Activated B cell treated with CpG ODN at 0.5 μM for 24 hours (primary cell): ENCODE data around the gene TRPV3. TPM values are rescaled to one million over a fixed set of nuclear protein-coding genes. Genes with fewer than 3 reads are reported as not detected.

Source experiments
- ATAC-seq: fragments of 200-7000 bp; cut with Tn5 transposase; one replicate; pipeline ENCODE4 v1.10.0; 2021; ENCODE audit warnings: low read depth, mild to moderate bottlenecking, moderate library complexity
- CTCF ChIA-PET: fragments of 350-600 bp; sonication (Branson Sonifier 250); formaldehyde crosslinking; loops from one replicate; lab custom pipeline; 2021; ENCODE audit warnings: antibody characterized with exemption; lab: Charles Lee
- POLR2A ChIA-PET: fragments of 350-600 bp; sonication (Branson Sonifier 250); formaldehyde crosslinking; loops from one replicate; lab custom pipeline; 2021; ENCODE audit warnings: antibody characterized with exemption; lab: Charles Lee
- DNase-seq: peaks from one replicate; pipeline ENCODE4 v3.0.0; 2022
- H3K27ac Mint-ChIP-seq: one replicate; pipeline ENCODE4 v1.8.0; 2020; ENCODE audit warnings: mixed read lengths
- H3K27me3 Mint-ChIP-seq: one replicate; pipeline ENCODE4 v1.8.0; 2021; ENCODE audit warnings: mixed read lengths
- H3K36me3 Mint-ChIP-seq: one replicate; pipeline ENCODE4 v1.8.0; 2021; ENCODE audit warnings: low read depth, mixed read lengths
- H3K4me1 Mint-ChIP-seq: one replicate; pipeline ENCODE4 v1.8.0; 2021; ENCODE audit warnings: mixed read lengths
- H3K4me3 Mint-ChIP-seq: one replicate; pipeline ENCODE4 v1.8.0; 2020; ENCODE audit warnings: mild to moderate bottlenecking, mixed read lengths
- H3K9me3 Mint-ChIP-seq: one replicate; pipeline ENCODE4 v1.8.0; 2020; ENCODE audit warnings: mixed read lengths
- intact Hi-C: fragments of 100-400 bp; cut with micrococcal nuclease; formaldehyde crosslinking; loops from one replicate; pipeline ENCODE4 v1.15.1; 2024
- total RNA-seq: library from RNA; stranded (reverse); gene quantifications from 2 replicates; pipeline ENCODE4 v1.2.3, GENCODE V29; 2022
- TF ChIP-seq, protein P1 (sequence below): fragments of 200-600 bp; IDR thresholded peaks from one replicate; pipeline ENCODE4 v1.8.0; 2022; ENCODE audit warnings: antibody characterized with exemption, mild to moderate bottlenecking

TRPV3 gene
- total RNA-seq, 1 donor from 2014 or later: 10.2 TPM

DNA sequence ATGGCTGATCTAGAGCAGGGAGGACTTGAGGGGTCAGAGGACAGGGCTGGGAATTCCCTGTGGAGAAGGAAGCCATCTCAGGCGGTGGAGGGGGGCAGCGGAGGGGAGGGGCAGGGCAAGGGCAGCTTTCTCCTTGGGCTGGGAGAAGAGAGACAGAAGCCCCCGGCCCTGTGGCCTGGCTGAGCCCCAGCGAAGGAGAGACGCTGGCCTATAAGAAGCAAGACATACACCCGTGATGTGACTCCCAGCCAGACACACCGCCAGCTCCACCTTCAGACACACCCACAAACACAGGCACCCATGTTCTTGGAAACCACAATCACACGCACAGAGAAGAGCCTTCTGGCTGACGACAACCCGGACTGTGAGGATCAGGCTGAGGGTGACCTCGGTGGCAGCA lies 10.0 kb downstream of the TRPV3 start:
- intact Hi-C loops: no loop called here
- ChIA-PET POLR2A (no interaction called here), CTCF (no interaction called here)
- no peaks in the 10 kb centered on the region for H3K36me3 Mint-ChIP-seq
- no peaks in the 10 kb centered on the region for H3K9me3 Mint-ChIP-seq
- H3K27ac Mint-ChIP-seq: no peak overlapping the region
- no peaks in the 10 kb centered on the region for H3K4me1 Mint-ChIP-seq
- no peak overlapping the region for H3K4me3 Mint-ChIP-seq
- no peaks in the 10 kb centered on the region for H3K27me3 Mint-ChIP-seq
- ATAC-seq: no peak
- TF ChIP-seq, protein P1, sequence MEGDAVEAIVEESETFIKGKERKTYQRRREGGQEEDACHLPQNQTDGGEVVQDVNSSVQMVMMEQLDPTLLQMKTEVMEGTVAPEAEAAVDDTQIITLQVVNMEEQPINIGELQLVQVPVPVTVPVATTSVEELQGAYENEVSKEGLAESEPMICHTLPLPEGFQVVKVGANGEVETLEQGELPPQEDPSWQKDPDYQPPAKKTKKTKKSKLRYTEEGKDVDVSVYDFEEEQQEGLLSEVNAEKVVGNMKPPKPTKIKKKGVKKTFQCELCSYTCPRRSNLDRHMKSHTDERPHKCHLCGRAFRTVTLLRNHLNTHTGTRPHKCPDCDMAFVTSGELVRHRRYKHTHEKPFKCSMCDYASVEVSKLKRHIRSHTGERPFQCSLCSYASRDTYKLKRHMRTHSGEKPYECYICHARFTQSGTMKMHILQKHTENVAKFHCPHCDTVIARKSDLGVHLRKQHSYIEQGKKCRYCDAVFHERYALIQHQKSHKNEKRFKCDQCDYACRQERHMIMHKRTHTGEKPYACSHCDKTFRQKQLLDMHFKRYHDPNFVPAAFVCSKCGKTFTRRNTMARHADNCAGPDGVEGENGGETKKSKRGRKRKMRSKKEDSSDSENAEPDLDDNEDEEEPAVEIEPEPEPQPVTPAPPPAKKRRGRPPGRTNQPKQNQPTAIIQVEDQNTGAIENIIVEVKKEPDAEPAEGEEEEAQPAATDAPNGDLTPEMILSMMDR: no peak
- no peak for DNase-seq

DNA sequence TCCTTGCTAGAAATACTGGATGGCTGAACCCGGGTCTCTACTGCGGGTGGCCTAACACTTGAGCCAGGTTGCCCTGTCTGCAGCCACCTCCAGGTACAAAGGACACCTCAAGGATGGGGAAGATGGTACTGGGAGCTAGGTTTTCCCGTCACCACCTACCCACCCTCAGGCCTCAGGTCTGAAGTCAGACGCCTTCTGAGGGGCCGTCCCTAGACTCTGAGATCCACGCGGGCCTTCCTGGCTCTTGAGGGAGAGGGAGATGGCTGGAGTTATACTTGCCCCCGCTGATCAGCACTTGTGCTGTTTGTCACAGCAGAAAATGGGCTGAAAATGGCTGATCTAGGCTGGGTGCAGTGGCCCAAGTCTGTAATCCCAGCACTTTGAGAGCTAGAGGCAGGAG lies 10.6 kb downstream of the TRPV3 start:
- no peak overlapping the region for H3K4me3 Mint-ChIP-seq
- CTCF ChIA-PET: no interaction called here
- ATAC-seq (no peak), DNase-seq (no peak)
- TF ChIP-seq, protein P1: no peak
- POLR2A ChIA-PET: no interaction called here
- H3K27me3 Mint-ChIP-seq: no peaks in the 10 kb centered on the region
- intact Hi-C loops: no loop called here
- no peaks in the 10 kb centered on the region for H3K4me1 Mint-ChIP-seq
- no peak overlapping the region for H3K27ac Mint-ChIP-seq
- no peaks in the 10 kb centered on the region for H3K36me3 Mint-ChIP-seq
- no peaks in the 10 kb centered on the region for H3K9me3 Mint-ChIP-seq

DNA sequence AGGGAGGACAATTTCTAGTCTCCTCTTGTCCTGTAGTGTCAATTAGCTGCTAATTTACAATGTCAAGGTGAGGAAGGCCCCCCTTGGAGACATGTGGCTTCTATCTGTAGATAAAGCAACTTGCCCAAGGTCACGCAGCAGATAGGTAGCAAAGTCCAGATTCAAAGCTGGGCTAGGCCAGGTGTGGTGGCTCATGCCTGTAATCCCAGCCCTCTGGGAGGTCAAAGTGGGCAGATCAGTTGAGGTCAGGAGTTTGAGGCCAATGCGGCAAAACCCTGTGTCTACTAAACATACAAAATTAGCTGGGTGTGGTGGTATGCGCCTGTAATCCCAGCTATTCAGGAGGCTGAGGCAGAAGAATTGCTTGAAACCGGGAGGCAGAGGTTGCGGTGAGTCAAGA lies 11.1 kb downstream of the TRPV3 start:
- TF ChIP-seq, protein P1: no peak
- Mint-ChIP-seq H3K4me3 (no peak overlapping the region), H3K36me3 (no peaks in the 10 kb centered on the region), H3K4me1 (no peaks in the 10 kb centered on the region), H3K9me3 (no peaks in the 10 kb centered on the region), H3K27me3 (no peaks in the 10 kb centered on the region), H3K27ac (no peak overlapping the region)
- ATAC-seq (no peak), DNase-seq (no peak)
- ChIA-PET CTCF (no interaction called here), POLR2A (no interaction called here)
- intact Hi-C loops: no loop called here

DNA sequence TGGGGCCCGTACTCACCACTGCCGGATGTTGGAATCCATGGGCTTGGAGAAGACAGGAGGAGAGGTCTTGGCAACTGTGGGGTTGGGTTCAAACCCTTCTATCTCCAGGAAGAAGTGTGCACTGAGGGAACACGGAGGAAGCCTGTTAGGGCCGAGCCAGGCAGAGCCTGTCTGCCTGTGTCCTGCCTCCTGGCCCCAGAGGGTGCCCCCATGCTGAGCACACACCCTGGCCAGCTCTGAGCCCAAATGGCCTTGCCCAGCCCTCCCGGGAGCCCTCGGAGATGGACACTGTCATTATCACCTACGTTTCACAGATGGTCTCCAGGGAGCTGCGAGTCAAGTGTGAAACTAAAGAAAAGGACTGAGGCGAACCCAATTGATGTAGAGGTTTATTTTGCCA lies 12.5 kb downstream of the TRPV3 start:
- Mint-ChIP-seq H3K27me3 (no peaks in the 10 kb centered on the region), H3K4me1 (no peaks in the 10 kb centered on the region), H3K36me3 (peaks cover 3% of the 10 kb centered on the region), H3K4me3 (no peak overlapping the region), H3K9me3 (no peaks in the 10 kb centered on the region), H3K27ac (no peak overlapping the region)
- POLR2A ChIA-PET: interaction anchor here (0.7 kb wide), 1 partner anchor 13 kb away, joined by 10 read pairs; no protein-coding TSS in a partner anchor
- CTCF ChIA-PET: no interaction called here
- intact Hi-C loops: no loop called here
- ATAC-seq: no peak
- TF ChIP-seq, protein P1: no peak
- DNase-seq: no peak

DNA sequence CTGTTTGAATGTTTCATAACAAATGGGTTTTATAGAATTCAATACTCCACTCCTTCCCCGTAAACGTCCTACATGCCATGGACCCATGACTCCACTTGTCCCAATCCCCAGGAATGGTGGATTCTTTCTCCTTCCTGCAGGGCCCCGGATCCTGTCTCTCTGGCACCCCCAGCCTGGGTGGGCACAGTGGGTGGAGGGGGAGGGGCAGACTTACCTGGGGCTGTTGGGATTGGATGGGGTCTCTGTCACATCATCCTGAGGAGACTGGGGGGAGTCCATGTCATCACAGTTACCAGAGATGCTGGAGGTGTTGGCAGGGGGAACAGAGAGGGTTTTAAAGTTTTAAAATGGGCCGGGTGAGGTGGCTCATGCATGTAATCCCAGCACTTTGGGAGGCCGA lies 13.2 kb downstream of the TRPV3 start:
- no peak overlapping the region for H3K4me3 Mint-ChIP-seq
- H3K36me3 Mint-ChIP-seq: peaks cover 3% of the 10 kb centered on the region
- ATAC-seq (no peak), DNase-seq (no peak)
- TF ChIP-seq, protein P1: no peak
- no peaks in the 10 kb centered on the region for H3K9me3 Mint-ChIP-seq
- CTCF ChIA-PET: no interaction called here
- no peaks in the 10 kb centered on the region for H3K27me3 Mint-ChIP-seq
- POLR2A ChIA-PET: no interaction called here
- H3K27ac Mint-ChIP-seq: no peak overlapping the region
- H3K4me1 Mint-ChIP-seq: no peaks in the 10 kb centered on the region
- intact Hi-C loops: no loop called here
